DOHH2 (cell line): ENCODE data around the gene COPS9.

ENCODE experiments used
- H3F3A ChIP-seq: fragments of 200-600 bp; sonication (generic), shearing (Covaris generic); 2 replicates; pipeline ENCODE4 v1.6.0; 2016; ENCODE audit warnings: antibody characterized with exemption, mild to moderate bottlenecking; ENCODE audit not compliant: control insufficient read depth, insufficient read depth
- H3K27ac ChIP-seq: fragments of 200-600 bp; sonication (generic); 2 replicates; pipeline ENCODE4 v1.5.1; 2014; ENCODE audit warnings: low read depth, mild to moderate bottlenecking, low read length, moderate library complexity
- H3K27me3 ChIP-seq: fragments of 200-600 bp; sonication (generic); 2 replicates; pipeline ENCODE4 v1.6.1; 2014; ENCODE audit warnings: mild to moderate bottlenecking, low read length, mixed read lengths; ENCODE audit not compliant: control insufficient read depth
- H3K36me3 ChIP-seq: fragments of 200-600 bp; sonication (generic); 2 replicates; pipeline ENCODE4 v1.6.1; 2014; ENCODE audit warnings: mild to moderate bottlenecking, low read length, moderate library complexity, mixed read lengths; ENCODE audit not compliant: control insufficient read depth
- H3K4me1 ChIP-seq: fragments of 200-600 bp; sonication (generic); 2 replicates; pipeline ENCODE4 v1.6.1; 2014; ENCODE audit warnings: mild to moderate bottlenecking, low read length, mixed read lengths; ENCODE audit not compliant: control insufficient read depth
- H3K4me2 ChIP-seq: fragments of 200-600 bp; sonication (generic); 2 replicates; pipeline ENCODE4 v1.6.0; 2014; ENCODE audit warnings: mild to moderate bottlenecking, low read length, moderate library complexity
- H3K4me3 ChIP-seq: fragments of 200-600 bp; sonication (generic); 2 replicates; pipeline ENCODE4 v1.5.1; 2014; ENCODE audit warnings: mild to moderate bottlenecking, low read length, mixed read lengths
- H3K79me2 ChIP-seq: fragments of 200-600 bp; sonication (generic); 2 replicates; pipeline ENCODE4 v1.6.1; 2014; ENCODE audit warnings: mild to moderate bottlenecking, low read length, mixed read lengths; ENCODE audit not compliant: control insufficient read depth
- H3K9me2 ChIP-seq: fragments of 200-600 bp; sonication (generic); replicated peaks from 2 replicates; pipeline ENCODE4 v1.6.1; 2014; ENCODE audit warnings: mild to moderate bottlenecking, low read length, mixed read lengths; ENCODE audit not compliant: control insufficient read depth
- H3K9me3 ChIP-seq: fragments of 200-600 bp; sonication (generic); 2 replicates; pipeline ENCODE4 v1.6.1; 2014; ENCODE audit warnings: antibody characterized with exemption, low read length, mixed read lengths; ENCODE audit not compliant: control insufficient read depth, insufficient read depth
- H4K20me1 ChIP-seq: fragments of 200-600 bp; sonication (generic); 2 replicates; pipeline ENCODE4 v1.6.0; 2014; ENCODE audit warnings: low read depth, mild to moderate bottlenecking, antibody characterized with exemption, low read length, moderate library complexity; ENCODE audit not compliant: control insufficient read depth, insufficient read depth
- EZH2phosphoT487 ChIP-seq: fragments of 200-600 bp; sonication (generic); IDR thresholded peaks from 2 replicates; pipeline ENCODE4 v1.6.1; 2017; ENCODE audit warnings: borderline replicate concordance, mild to moderate bottlenecking, antibody characterized with exemption, low read length, moderate library complexity, mixed read lengths
- TF ChIP-seq, protein P1 (sequence below): fragments of 200-600 bp; sonication (generic); IDR thresholded peaks from one replicate; pipeline ENCODE4 v1.5.1; 2014; ENCODE audit warnings: antibody characterized with exemption, mild to moderate bottlenecking, low read depth, low read length; ENCODE audit not compliant: poor library complexity, severe bottlenecking

The COPS9 gene

DNA sequence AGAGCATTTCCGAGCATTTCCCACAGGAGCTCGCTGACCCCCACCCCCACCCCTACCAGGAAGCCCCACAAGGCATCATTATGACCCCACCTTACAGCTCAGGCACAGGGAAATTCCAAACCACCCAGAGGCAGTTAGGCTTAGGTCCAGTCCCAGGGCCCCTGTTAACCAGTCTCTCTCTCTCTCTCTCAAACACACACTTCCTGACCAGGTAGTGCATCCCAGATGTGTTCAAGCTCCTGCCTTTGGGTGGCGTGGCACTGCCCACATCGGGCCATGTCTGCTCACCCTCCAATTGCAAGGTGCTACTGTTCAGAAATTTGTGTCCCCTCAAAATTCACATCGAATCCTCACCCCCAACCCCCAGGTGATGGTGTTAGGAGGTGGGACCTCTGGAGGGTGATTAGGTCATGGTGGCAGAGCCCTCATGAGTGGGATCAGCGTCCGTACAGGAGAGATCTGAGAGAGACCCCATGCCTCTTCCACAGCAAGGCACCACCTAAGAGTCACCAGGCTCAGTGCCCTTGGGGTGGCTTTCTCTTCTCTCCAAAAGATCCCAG is 8.8 kb downstream of the COPS9 start:
- no peak overlapping the region for H3K4me3 ChIP-seq
- H3K9me3 ChIP-seq = no peaks in the 10 kb centered on the region
- peaks cover 47% of the 10 kb centered on the region for H3K36me3 ChIP-seq
- H3K9me2 ChIP-seq = no peaks in the 10 kb centered on the region
- no peaks in the 10 kb centered on the region for H3K27me3 ChIP-seq
- H3K27ac ChIP-seq = no peak overlapping the region
- no peaks in the 10 kb centered on the region for H3K79me2 ChIP-seq
- H3K4me2 ChIP-seq = no peak overlapping the region
- no peaks in the 10 kb centered on the region for H3F3A ChIP-seq
- H3K4me1 ChIP-seq = no peaks in the 10 kb centered on the region
- H4K20me1 ChIP-seq = peaks cover 4% of the 10 kb centered on the region; the same call in 1 of the 2 replicates
- TF ChIP-seq, protein P1, sequence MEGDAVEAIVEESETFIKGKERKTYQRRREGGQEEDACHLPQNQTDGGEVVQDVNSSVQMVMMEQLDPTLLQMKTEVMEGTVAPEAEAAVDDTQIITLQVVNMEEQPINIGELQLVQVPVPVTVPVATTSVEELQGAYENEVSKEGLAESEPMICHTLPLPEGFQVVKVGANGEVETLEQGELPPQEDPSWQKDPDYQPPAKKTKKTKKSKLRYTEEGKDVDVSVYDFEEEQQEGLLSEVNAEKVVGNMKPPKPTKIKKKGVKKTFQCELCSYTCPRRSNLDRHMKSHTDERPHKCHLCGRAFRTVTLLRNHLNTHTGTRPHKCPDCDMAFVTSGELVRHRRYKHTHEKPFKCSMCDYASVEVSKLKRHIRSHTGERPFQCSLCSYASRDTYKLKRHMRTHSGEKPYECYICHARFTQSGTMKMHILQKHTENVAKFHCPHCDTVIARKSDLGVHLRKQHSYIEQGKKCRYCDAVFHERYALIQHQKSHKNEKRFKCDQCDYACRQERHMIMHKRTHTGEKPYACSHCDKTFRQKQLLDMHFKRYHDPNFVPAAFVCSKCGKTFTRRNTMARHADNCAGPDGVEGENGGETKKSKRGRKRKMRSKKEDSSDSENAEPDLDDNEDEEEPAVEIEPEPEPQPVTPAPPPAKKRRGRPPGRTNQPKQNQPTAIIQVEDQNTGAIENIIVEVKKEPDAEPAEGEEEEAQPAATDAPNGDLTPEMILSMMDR = no peak
- no peak for TF ChIP-seq EZH2phosphoT487

DNA sequence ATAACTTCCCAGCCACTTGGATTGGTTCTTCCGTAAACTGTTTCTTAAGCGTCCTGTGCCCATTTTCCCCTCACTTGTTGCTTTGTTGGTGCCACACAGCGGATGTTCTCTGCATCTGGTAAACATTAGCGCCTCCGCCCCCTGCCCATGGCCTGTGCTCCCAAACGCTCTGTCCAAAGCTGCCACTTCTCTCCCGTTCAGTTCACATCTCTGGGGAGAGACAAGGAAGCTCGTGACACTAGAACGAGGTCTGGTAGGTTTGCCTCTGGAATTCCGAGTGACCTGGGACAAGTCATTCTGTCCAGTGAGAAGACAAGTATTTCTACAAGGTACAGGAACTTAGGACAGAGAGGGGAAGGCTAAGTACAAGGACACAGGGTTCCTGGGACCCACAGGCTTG is 9.4 kb downstream of the COPS9 start:
- Histone ChIP-seq H3K4me1 (peaks cover under 1% of the 10 kb centered on the region; the same call in 1 of the 2 replicates), H3K27ac (no peak overlapping the region), H3K27me3 (no peaks in the 10 kb centered on the region), H3K4me2 (no peak overlapping the region), H3K9me3 (no peaks in the 10 kb centered on the region), H3K79me2 (no peaks in the 10 kb centered on the region), H3K9me2 (no peaks in the 10 kb centered on the region), H4K20me1 (peaks cover 4% of the 10 kb centered on the region; the same call in 1 of the 2 replicates), H3K4me3 (no peak overlapping the region), H3F3A (no peaks in the 10 kb centered on the region), H3K36me3 (peaks cover 41% of the 10 kb centered on the region)
- no peak for TF ChIP-seq EZH2phosphoT487
- TF ChIP-seq, protein P1 = no peak

DNA sequence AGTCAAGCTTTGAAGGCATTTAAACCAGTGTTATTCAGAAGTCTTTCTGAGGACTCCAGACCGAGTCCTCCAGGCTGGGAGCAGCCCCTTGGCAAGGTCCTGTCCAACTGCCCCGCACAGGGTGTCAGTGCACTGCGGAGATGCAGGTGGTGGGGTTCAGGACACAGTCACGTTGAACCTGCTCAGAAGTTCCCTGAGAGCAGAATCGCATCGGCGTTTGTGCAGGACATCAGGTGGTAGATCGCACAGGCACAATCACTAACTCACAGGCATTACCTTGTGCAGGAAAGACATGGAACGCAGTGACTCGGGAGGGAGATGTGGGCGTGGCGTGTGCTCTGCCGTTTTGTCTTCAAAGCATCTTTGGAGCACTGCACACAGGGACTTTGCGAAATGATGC is 10.4 kb downstream of the COPS9 start:
- no peaks in the 10 kb centered on the region for H3F3A ChIP-seq
- no peak for TF ChIP-seq EZH2phosphoT487
- TF ChIP-seq, protein P1 = no peak
- H3K4me2 ChIP-seq = no peak overlapping the region
- H3K27me3 ChIP-seq = 0 out of 2 replicates have a peak, but pooled peaks cover 3% of the 10 kb centered on the region
- no peaks in the 10 kb centered on the region for H3K79me2 ChIP-seq
- peaks cover 4% of the 10 kb centered on the region; the same call in 1 of the 2 replicates for H4K20me1 ChIP-seq
- H3K9me3 ChIP-seq = no peaks in the 10 kb centered on the region
- H3K4me3 ChIP-seq = no peak overlapping the region
- H3K4me1 ChIP-seq = peaks cover 8% of the 10 kb centered on the region
- peaks cover 32% of the 10 kb centered on the region for H3K36me3 ChIP-seq
- H3K9me2 ChIP-seq = no peaks in the 10 kb centered on the region
- no peak overlapping the region for H3K27ac ChIP-seq
